ENCODE data around the gene HELB. TPM values are rescaled to one million over a fixed set of nuclear protein-coding genes. Genes with fewer than 3 reads are reported as not detected.
A peak's percentile ranks its signal among the peaks of the same experiment; 100 is the strongest.

HELB gene
- total and polyA plus RNA-seq, 12 donors, result 0.40 to 6.8 (median 1.7) TPM

DNA sequence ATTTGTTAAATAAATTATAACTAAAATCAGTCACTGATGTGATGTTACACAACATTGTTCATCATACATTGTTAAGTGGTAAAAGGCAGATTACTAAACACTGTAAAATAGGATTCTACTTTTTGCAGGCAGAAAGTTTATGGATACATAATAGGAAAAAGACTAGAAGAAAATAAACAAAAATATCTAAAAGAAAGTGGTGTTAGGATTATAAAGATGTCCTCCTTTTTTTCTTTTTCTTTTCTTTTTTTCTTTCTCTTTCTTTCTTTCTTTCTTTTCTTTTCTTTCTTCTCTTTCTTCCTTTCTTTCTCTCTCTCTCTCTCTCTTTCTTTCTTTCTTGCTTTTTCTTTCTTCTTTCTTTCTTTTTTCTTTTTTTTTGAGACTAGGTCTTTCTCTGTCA is 39.6 kb upstream of the HELB start:
- TF ChIP-seq, protein P1, sequence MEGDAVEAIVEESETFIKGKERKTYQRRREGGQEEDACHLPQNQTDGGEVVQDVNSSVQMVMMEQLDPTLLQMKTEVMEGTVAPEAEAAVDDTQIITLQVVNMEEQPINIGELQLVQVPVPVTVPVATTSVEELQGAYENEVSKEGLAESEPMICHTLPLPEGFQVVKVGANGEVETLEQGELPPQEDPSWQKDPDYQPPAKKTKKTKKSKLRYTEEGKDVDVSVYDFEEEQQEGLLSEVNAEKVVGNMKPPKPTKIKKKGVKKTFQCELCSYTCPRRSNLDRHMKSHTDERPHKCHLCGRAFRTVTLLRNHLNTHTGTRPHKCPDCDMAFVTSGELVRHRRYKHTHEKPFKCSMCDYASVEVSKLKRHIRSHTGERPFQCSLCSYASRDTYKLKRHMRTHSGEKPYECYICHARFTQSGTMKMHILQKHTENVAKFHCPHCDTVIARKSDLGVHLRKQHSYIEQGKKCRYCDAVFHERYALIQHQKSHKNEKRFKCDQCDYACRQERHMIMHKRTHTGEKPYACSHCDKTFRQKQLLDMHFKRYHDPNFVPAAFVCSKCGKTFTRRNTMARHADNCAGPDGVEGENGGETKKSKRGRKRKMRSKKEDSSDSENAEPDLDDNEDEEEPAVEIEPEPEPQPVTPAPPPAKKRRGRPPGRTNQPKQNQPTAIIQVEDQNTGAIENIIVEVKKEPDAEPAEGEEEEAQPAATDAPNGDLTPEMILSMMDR (IDR thresholded peaks at IDR 0.05), result no peak
- no peak for TF ChIP-seq POLR2A (IDR thresholded peaks at IDR 0.05)
- Histone ChIP-seq H3K27me3 (no peaks in the 10 kb centered on the region), H3K27ac (no peak overlapping the region), H3K9me3 (replicated peaks in 1 of 3) (no peaks in the 10 kb centered on the region), H3K4me1 (replicated peaks in 1 of 2) (no peaks in the 10 kb centered on the region), H3K4me3 (no peak overlapping the region), H3K36me3 (replicated peaks in 1 of 2) (no peaks in the 10 kb centered on the region)
- intact Hi-C loops (cut with DNase I), result no loop called here
- DNase-seq, result no peak

DNA sequence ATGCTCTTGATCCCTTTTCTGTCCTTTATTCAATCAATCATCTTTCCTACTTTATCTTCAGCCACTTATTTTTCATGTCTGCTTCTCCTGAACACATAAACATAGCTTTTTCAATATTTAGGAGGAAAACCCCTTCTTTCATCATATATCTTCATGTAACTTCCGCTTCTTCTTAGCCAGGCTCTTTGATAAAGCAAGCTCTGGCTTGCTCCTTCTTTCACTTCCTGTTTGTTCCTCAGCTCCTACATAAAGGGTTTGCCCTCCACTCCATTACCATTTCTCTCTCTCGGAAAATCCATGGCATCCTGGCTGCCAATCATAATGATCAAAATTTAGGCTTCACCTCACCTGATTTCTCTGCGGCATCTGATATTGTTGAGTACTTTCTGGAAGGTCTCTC is 33.7 kb upstream of the HELB start:
- intact Hi-C loops (cut with DNase I), result no loop called here
- no peak overlapping the region for H3K4me3 ChIP-seq
- 54 to 68% (median 56%) methylated on average over 3 of the region's 3 CpGs for WGBS, 4 donors

DNA sequence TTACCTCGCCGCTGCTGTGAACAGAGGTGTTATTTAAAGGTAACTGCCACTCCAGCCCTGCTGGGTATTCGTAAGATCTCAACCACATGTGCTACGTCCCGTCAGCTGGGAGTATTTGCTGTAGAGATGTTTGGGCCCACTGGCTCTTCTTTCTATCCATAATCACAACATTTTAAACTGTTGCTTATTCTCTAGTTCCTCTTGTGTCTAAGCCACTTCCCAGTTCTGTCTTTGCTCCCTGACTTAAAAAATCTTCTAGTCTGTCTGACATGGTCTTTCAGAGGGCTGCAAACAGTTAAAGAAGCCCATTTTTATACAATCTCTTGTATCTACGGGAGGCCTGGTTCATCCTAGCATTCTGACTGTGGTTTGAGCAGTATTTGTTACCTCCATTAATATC is 33.2 kb upstream of the HELB start:
- WGBS, 4 donors, result 64 to 70% (median 66%) methylated on average over 6 of the region's 6 CpGs
- intact Hi-C loops (cut with DNase I), result no loop called here
- no peak overlapping the region for H3K4me3 ChIP-seq
- H3K27me3 ChIP-seq, result no peaks in the 10 kb centered on the region
- no peak overlapping the region for H3K27ac ChIP-seq
- DNase-seq, result no peak
- H3K4me1 ChIP-seq (replicated peaks in 1 of 2), result no peaks in the 10 kb centered on the region
- no peaks in the 10 kb centered on the region for H3K36me3 ChIP-seq (replicated peaks in 1 of 2)
- TF ChIP-seq, protein P1 (IDR thresholded peaks at IDR 0.05), result no peak
- TF ChIP-seq POLR2A (IDR thresholded peaks at IDR 0.05), result no peak
- H3K9me3 ChIP-seq (replicated peaks in 1 of 3), result no peaks in the 10 kb centered on the region

More for the DNA sequence above, 33.7 kb upstream of the HELB start:
- Histone ChIP-seq H3K27me3 (no peaks in the 10 kb centered on the region), H3K4me1 (replicated peaks in 1 of 2) (no peaks in the 10 kb centered on the region), H3K36me3 (replicated peaks in 1 of 2) (no peaks in the 10 kb centered on the region), H3K27ac (no peak overlapping the region), H3K9me3 (replicated peaks in 1 of 3) (no peaks in the 10 kb centered on the region)
- no peak for TF ChIP-seq POLR2A (IDR thresholded peaks at IDR 0.05)
- TF ChIP-seq, protein P1 (IDR thresholded peaks at IDR 0.05), result no peak
- DNase-seq, result no peak

GRCh38 chr12:66269757-66270383 is 32.4 kb upstream of the HELB start:
- TF ChIP-seq, protein P1 (IDR thresholded peaks at IDR 0.05), result peak; percentile 38 to 72 (median 60)
- TF ChIP-seq POLR2A (IDR thresholded peaks at IDR 0.05), result no peak
- WGBS, 4 donors, result 47 to 49% (median 49%) methylated on average over 5 of the region's 5 CpGs
- H3K27ac ChIP-seq, result no peak overlapping the region
- H3K36me3 ChIP-seq (replicated peaks in 1 of 2), result no peaks in the 10 kb centered on the region
- peak in 3 of 7 donors; percentile 18 to 22 (median 20) for DNase-seq
- no peaks in the 10 kb centered on the region for H3K4me1 ChIP-seq (replicated peaks in 1 of 2)
- no peak overlapping the region for H3K4me3 ChIP-seq
- H3K9me3 ChIP-seq (replicated peaks in 1 of 3), result no peaks in the 10 kb centered on the region
- H3K27me3 ChIP-seq, result no peaks in the 10 kb centered on the region
- intact Hi-C loops (cut with DNase I), result loop anchor here in 1 of 2 donors (5.0 to 10.0 kb wide), 2 partner anchors 137 to 425 kb away; no protein-coding TSS in a partner anchor
